PC-3 (cell line): Measurements from ENCODE around the gene COL8A2. TPM values are rescaled to one million over a fixed set of nuclear protein-coding genes. Genes with fewer than 3 reads are reported as not detected.

Source experiments
- ATAC-seq: fragments of 200-7000 bp; cut with Tn5 transposase; 2 replicates; pipeline ENCODE4 v1.9.1; 2020; ENCODE audit warnings: mild to moderate bottlenecking, moderate library complexity
- BruUV-seq: library from RNA; stranded (reverse); fragments of 400-500 nt; replicated peaks from 2 replicates; lab custom pipeline; 2021; lab: Mats Ljungman, UMichigan
- CTCF ChIA-PET: fragments of 300-600 bp; sonication (Branson Sonifier 250); formaldehyde crosslinking; loops from one replicate; lab custom pipeline; 2022; ENCODE audit warnings: antibody characterized with exemption; lab: Charles Lee
- POLR2A ChIA-PET: fragments of 300-600 bp; sonication (Branson Sonifier 250); formaldehyde crosslinking; loops from one replicate; lab custom pipeline; 2022; ENCODE audit warnings: antibody characterized with exemption; ENCODE audit not compliant: unreplicated experiment; lab: Charles Lee
- DNase-seq: peaks from one replicate; pipeline ENCODE4 v3.0.0-alpha.2; 2015
- H2AFZ ChIP-seq: fragments of 300-600 bp; sonication (generic); 2 replicates; pipeline ENCODE4 v1.6.0; 2016; ENCODE audit warnings: antibody characterized with exemption, low read length
- H3F3A ChIP-seq: fragments of 300-600 bp; sonication (generic); one replicate; pipeline ENCODE4 v1.6.0; 2017; ENCODE audit warnings: antibody characterized with exemption, low read length, control low read depth, mild to moderate bottlenecking; ENCODE audit not compliant: unreplicated experiment
- H3K27ac ChIP-seq: fragments of 300-600 bp; sonication (generic); 2 replicates; pipeline ENCODE4 v1.5.1; 2016; ENCODE audit warnings: mild to moderate bottlenecking, low read length
- H3K27me3 ChIP-seq: fragments of 300-600 bp; sonication (generic); 2 replicates; pipeline ENCODE4 v1.6.1; 2016; ENCODE audit warnings: low read length, mixed read lengths
- H3K36me3 ChIP-seq: fragments of 300-600 bp; sonication (generic); 2 replicates; pipeline ENCODE4 v1.6.1; 2016; ENCODE audit warnings: low read depth, mixed run types, low read length, mixed read lengths
- H3K4me1 ChIP-seq: fragments of 300-600 bp; sonication (generic); 2 replicates; pipeline ENCODE4 v1.5.1; 2016; ENCODE audit warnings: low read length; ENCODE audit not compliant: insufficient read depth
- H3K4me2 ChIP-seq: fragments of 300-600 bp; sonication (generic); 2 replicates; pipeline ENCODE4 v1.6.0; 2016; ENCODE audit warnings: low read length
- H3K4me3 ChIP-seq: fragments of 300-600 bp; sonication (generic); 2 replicates; pipeline ENCODE4 v1.5.1; 2016; ENCODE audit warnings: mild to moderate bottlenecking, low read length, mixed read lengths
- H3K79me2 ChIP-seq: fragments of 300-600 bp; sonication (generic); 2 replicates; pipeline ENCODE4 v1.6.1; 2017; ENCODE audit warnings: low read length, mixed read lengths
- H3K9ac ChIP-seq: fragments of 300-600 bp; sonication (generic); 2 replicates; pipeline ENCODE4 v1.6.0; 2016; ENCODE audit warnings: mild to moderate bottlenecking, low read length
- H3K9me2 ChIP-seq: fragments of 300-600 bp; sonication (generic); replicated peaks from 2 replicates; pipeline ENCODE4 v1.6.1; 2016; ENCODE audit warnings: mixed run types, low read length, mixed read lengths
- H3K9me3 ChIP-seq: fragments of 300-600 bp; sonication (generic); 2 replicates; pipeline ENCODE4 v1.6.1; 2016; ENCODE audit warnings: low read length, mixed read lengths
- H4K20me1 ChIP-seq: fragments of 300-600 bp; sonication (generic); 2 replicates; pipeline ENCODE4 v1.6.1; 2016; ENCODE audit warnings: low read length, mixed read lengths
- EZH2 ChIP-seq: fragments of 300-600 bp; sonication (generic); IDR thresholded peaks from one replicate; pipeline ENCODE4 v1.6.1; 2017; ENCODE audit warnings: antibody characterized with exemption, mild to moderate bottlenecking, low read length; ENCODE audit not compliant: unreplicated experiment
- EZH2phosphoT487 ChIP-seq: fragments of 300-600 bp; sonication (generic); IDR thresholded peaks from 2 replicates; pipeline ENCODE4 v1.6.1; 2018; ENCODE audit warnings: mild to moderate bottlenecking, antibody characterized with exemption, low read length, borderline replicate concordance
- intact Hi-C: fragments of 100-400 bp; cut with micrococcal nuclease; formaldehyde crosslinking; loops from 2 replicates; pipeline ENCODE4 v1.9.0; 2023
- total RNA-seq: library from RNA; depleted of rRNA; stranded (reverse); fragments of >200 nt; gene quantifications from 2 replicates; pipeline ENCODE4 v1.2.3, GENCODE V29; 2014
- TF ChIP-seq, protein P1 (sequence below): fragments of 300-600 bp; sonication (generic); conservative IDR thresholded peaks from 2 replicates; pipeline ENCODE4 v1.5.1; 2017; ENCODE audit warnings: antibody characterized with exemption, low read depth, mild to moderate bottlenecking, low read length

The COL8A2 gene
- total RNA-seq, 1 experiment from 2014 or later = 0.26 TPM

DNA sequence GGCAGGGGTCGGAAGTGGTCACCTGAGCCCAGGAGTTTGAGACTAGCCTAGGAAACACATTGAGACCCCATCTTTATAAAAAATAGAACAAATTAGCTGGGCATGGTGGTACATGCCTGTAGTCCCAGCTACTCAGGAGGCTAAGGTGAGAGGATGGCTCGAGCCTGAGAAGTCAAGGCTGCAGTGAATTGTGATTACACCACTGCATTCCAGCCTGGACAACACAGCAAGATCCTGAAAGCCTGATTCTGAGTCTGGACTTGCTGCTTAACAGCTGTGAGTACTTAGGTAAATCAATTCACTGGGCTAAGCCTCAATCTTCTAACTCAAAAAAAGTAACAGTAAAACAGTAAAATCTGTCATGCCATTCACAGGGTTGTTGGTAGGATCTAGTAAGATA lies 19.4 kb upstream of the COL8A2 start:
- peaks cover 13% of the 10 kb centered on the region for H3K36me3 ChIP-seq
- H3K4me2 ChIP-seq = no peak overlapping the region
- peaks cover 11% of the 10 kb centered on the region for H3K4me1 ChIP-seq
- peaks cover 94% of the 10 kb centered on the region for H3K79me2 ChIP-seq
- CTCF ChIA-PET = no interaction called here
- POLR2A ChIA-PET = no interaction called here
- H3K9me2 ChIP-seq = no peaks in the 10 kb centered on the region
- no peaks in the 10 kb centered on the region for H3K27me3 ChIP-seq
- H3K9me3 ChIP-seq = no peaks in the 10 kb centered on the region
- no peak for TF ChIP-seq EZH2phosphoT487
- TF ChIP-seq EZH2 = no peak
- TF ChIP-seq, protein P1, sequence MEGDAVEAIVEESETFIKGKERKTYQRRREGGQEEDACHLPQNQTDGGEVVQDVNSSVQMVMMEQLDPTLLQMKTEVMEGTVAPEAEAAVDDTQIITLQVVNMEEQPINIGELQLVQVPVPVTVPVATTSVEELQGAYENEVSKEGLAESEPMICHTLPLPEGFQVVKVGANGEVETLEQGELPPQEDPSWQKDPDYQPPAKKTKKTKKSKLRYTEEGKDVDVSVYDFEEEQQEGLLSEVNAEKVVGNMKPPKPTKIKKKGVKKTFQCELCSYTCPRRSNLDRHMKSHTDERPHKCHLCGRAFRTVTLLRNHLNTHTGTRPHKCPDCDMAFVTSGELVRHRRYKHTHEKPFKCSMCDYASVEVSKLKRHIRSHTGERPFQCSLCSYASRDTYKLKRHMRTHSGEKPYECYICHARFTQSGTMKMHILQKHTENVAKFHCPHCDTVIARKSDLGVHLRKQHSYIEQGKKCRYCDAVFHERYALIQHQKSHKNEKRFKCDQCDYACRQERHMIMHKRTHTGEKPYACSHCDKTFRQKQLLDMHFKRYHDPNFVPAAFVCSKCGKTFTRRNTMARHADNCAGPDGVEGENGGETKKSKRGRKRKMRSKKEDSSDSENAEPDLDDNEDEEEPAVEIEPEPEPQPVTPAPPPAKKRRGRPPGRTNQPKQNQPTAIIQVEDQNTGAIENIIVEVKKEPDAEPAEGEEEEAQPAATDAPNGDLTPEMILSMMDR = no peak
- intact Hi-C loops = no loop called here
- BruUV-seq = no TSS peak
- H4K20me1 ChIP-seq = 0 out of 2 replicates have a peak, but pooled peaks cover 7% of the 10 kb centered on the region
- no peak overlapping the region for H3K9ac ChIP-seq
- ATAC-seq = no peak
- no peak overlapping the region for H3K4me3 ChIP-seq
- DNase-seq = no peak
- no peak overlapping the region for H3K27ac ChIP-seq
- no peaks in the 10 kb centered on the region for H3F3A ChIP-seq
- no peak overlapping the region for H2AFZ ChIP-seq

DNA sequence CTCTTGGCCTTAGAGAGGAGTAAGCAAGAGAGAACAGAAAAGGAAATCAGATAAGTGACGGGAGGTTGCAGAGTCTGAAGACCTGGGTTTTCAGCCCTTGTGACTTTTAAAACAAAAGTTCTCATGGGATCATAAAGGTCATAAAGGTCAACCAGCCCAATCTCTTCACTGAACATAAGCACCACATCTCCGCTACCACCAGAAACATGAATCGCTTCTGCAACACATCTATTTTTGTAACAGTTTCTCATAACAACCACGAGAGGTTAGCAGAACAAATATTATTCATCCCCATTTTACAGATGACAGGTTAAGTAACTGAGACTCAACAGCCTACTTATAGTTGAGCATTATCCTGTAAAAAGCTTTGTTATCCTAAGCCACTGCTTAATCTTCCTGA lies 18.4 kb upstream of the COL8A2 start:
- TF ChIP-seq EZH2phosphoT487 (no peak), EZH2 (no peak)
- TF ChIP-seq, protein P1 = no peak
- intact Hi-C loops = no loop called here
- DNase-seq (no peak), ATAC-seq (no peak)
- Histone ChIP-seq H3K9me3 (no peaks in the 10 kb centered on the region), H3F3A (no peaks in the 10 kb centered on the region), H2AFZ (no peak overlapping the region), H3K9ac (no peak overlapping the region), H3K27ac (no peak overlapping the region), H3K4me3 (no peak overlapping the region), H3K27me3 (no peaks in the 10 kb centered on the region), H3K79me2 (peaks cover 88% of the 10 kb centered on the region), H3K4me2 (no peak overlapping the region), H4K20me1 (0 out of 2 replicates have a peak, but pooled peaks cover 3% of the 10 kb centered on the region), H3K4me1 (peaks cover 11% of the 10 kb centered on the region), H3K9me2 (no peaks in the 10 kb centered on the region), H3K36me3 (peaks cover 16% of the 10 kb centered on the region)
- POLR2A ChIA-PET = no interaction called here
- BruUV-seq = no TSS peak
- CTCF ChIA-PET = no interaction called here

DNA sequence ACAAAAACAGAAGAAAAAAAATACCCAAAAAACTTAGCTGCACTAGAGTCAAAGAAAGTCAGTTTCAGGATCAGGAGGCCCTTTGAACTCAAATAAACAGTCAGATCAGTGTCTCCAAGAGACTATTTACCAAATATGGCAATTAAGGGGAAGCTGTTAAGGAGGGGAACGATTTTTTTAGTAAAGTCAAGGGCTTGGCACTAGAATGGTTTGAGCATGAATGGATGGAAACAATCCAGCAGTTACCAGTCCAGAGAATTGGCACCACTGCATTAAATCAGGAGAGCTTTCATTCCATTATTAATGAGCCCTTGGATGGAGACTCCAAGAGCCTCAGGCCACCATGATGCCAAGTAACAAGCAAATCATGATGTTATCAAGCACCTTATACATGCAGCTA lies 17.1 kb upstream of the COL8A2 start:
- Histone ChIP-seq H3K4me2 (no peak overlapping the region), H3K4me3 (no peak overlapping the region), H3K27me3 (no peaks in the 10 kb centered on the region), H3K4me1 (peaks cover 12% of the 10 kb centered on the region), H3K36me3 (peaks cover 29% of the 10 kb centered on the region), H3F3A (no peaks in the 10 kb centered on the region), H3K9me2 (no peaks in the 10 kb centered on the region), H3K9ac (no peak overlapping the region), H3K27ac (no peak overlapping the region), H4K20me1 (no peaks in the 10 kb centered on the region), H3K9me3 (no peaks in the 10 kb centered on the region), H2AFZ (no peak overlapping the region), H3K79me2 (peaks cover 75% of the 10 kb centered on the region)
- CTCF ChIA-PET = interaction anchor here (0.7 kb wide), 1 partner anchor 337 kb away, joined by 8 read pairs; no protein-coding TSS in a partner anchor
- BruUV-seq = no TSS peak
- POLR2A ChIA-PET = interaction anchor here (0.6 kb wide), 2 partner anchors 14 to 19 kb away, joined by 3 to 8 read pairs; no protein-coding TSS in a partner anchor
- DNase-seq (no peak), ATAC-seq (no peak)
- intact Hi-C loops = no loop called here
- TF ChIP-seq EZH2 = no peak
- TF ChIP-seq, protein P1 = no peak
- TF ChIP-seq EZH2phosphoT487 = no peak
